SK-N-SH treated with all-trans-retinoic acid at 6 μM for 48 hours (cell line): ENCODE measurements around the gene WNT9B.
"Not testable (repeated sequence)": the region's sequence is repeated elsewhere in the genome, so short reads cannot be mapped to it uniquely, and the experiment has no call there.

Source experiments
- ATAC-seq: fragments of 200-7000 bp; cut with Tn5 transposase; 3 replicates; pipeline ENCODE4 v1.9.1; 2020; ENCODE audit warnings: mild to moderate bottlenecking, moderate library complexity
- ARNTL ChIP-seq: fragments of 450-650 bp; formaldehyde crosslinking; IDR thresholded peaks from 2 replicates; pipeline ENCODE4 v1.5.0; 2020; ENCODE audit warnings: low read depth, mild to moderate bottlenecking, moderate library complexity, borderline replicate concordance
- BACH2 ChIP-seq: fragments of 250-450 bp; sonication (Bioruptor Pico); IDR thresholded peaks from 2 replicates; pipeline ENCODE4 v1.9.0; 2021; ENCODE audit warnings: mild to moderate bottlenecking, borderline replicate concordance
- CSDC2 ChIP-seq: fragments of 250-450 bp; sonication (Bioruptor Pico); IDR thresholded peaks from 2 replicates; pipeline ENCODE4 v1.5.0; 2020; ENCODE audit warnings: mild to moderate bottlenecking, moderate library complexity
- ESRRG ChIP-seq: fragments of 250-450 bp; sonication (Bioruptor Pico); IDR thresholded peaks from 2 replicates; pipeline ENCODE4 v1.6.1; 2021; ENCODE audit warnings: mild to moderate bottlenecking
- ISL1 ChIP-seq: fragments of 250-450 bp; sonication (Bioruptor Pico); IDR thresholded peaks from 2 replicates; pipeline ENCODE4 v2.1.2; 2022; ENCODE audit warnings: mild to moderate bottlenecking, moderate library complexity
- OSR1 ChIP-seq: fragments of 250-450 bp; sonication (Bioruptor Pico); IDR thresholded peaks from 2 replicates; pipeline ENCODE4 v1.8.0; 2022; ENCODE audit warnings: moderate library complexity, mild to moderate bottlenecking, inconsistent platforms
- RARB ChIP-seq: fragments of 250-450 bp; sonication (Bioruptor Pico); IDR thresholded peaks from 2 replicates; pipeline ENCODE4 v1.8.0; 2021; ENCODE audit warnings: mild to moderate bottlenecking, moderate library complexity
- SNAI2 ChIP-seq: fragments of 250-450 bp; sonication (Bioruptor Pico); IDR thresholded peaks from 2 replicates; pipeline ENCODE4 v1.5.0; 2020; ENCODE audit warnings: mild to moderate bottlenecking, moderate library complexity
- TCF4 ChIP-seq: fragments of 250-450 bp; sonication (Bioruptor Pico); IDR thresholded peaks from 2 replicates; pipeline ENCODE4 v1.8.0; 2021; ENCODE audit warnings: mild to moderate bottlenecking, moderate library complexity, borderline replicate concordance
- TOX ChIP-seq: fragments of 250-450 bp; sonication (Bioruptor Pico); IDR thresholded peaks from 2 replicates; pipeline ENCODE4 v1.8.0; 2021; ENCODE audit warnings: mild to moderate bottlenecking, moderate library complexity, borderline replicate concordance
- ZC3H10 ChIP-seq: fragments of 250-450 bp; sonication (Bioruptor Pico); IDR thresholded peaks from 2 replicates; pipeline ENCODE4 v1.5.1; 2021; ENCODE audit warnings: mild to moderate bottlenecking, moderate library complexity
- ZFP3 ChIP-seq: fragments of 250-450 bp; sonication (Bioruptor Pico); IDR thresholded peaks from 2 replicates; pipeline ENCODE4 v1.5.0; 2020; ENCODE audit warnings: mild to moderate bottlenecking, moderate library complexity
- ZFP30 ChIP-seq: fragments of 450-650 bp; formaldehyde crosslinking; IDR thresholded peaks from 2 replicates; pipeline ENCODE4 v1.5.0; 2022; ENCODE audit warnings: mild to moderate bottlenecking, moderate library complexity
- ZNF565 ChIP-seq: fragments of 450-650 bp; formaldehyde crosslinking; conservative IDR thresholded peaks from 2 replicates; pipeline ENCODE4 v1.5.0; 2020; ENCODE audit warnings: low read depth, mild to moderate bottlenecking, moderate library complexity
- ZNF8 ChIP-seq: fragments of 450-650 bp; formaldehyde crosslinking; IDR thresholded peaks from 2 replicates; pipeline ENCODE4 v1.5.0; 2020; ENCODE audit warnings: mild to moderate bottlenecking, moderate library complexity
- TF ChIP-seq, protein P1 (sequence below): fragments of 250-450 bp; sonication (Bioruptor Pico); IDR thresholded peaks from 2 replicates; pipeline ENCODE4 v1.5.1; 2020; ENCODE audit warnings: low read depth, mild to moderate bottlenecking, moderate library complexity
- TF ChIP-seq, protein P2 (sequence below): fragments of 250-450 bp; sonication (Bioruptor Pico); IDR thresholded peaks from 2 replicates; pipeline ENCODE4 v1.5.0; 2020; ENCODE audit warnings: mild to moderate bottlenecking, moderate library complexity
- TF ChIP-seq, protein P3 (sequence below): fragments of 250-450 bp; sonication (Bioruptor Pico); IDR thresholded peaks from 2 replicates; pipeline ENCODE4 v1.8.0; 2020; ENCODE audit warnings: mild to moderate bottlenecking, moderate library complexity, borderline replicate concordance
- TF ChIP-seq, protein P4 (sequence below): fragments of 250-450 bp; sonication (Bioruptor Pico); IDR thresholded peaks from 2 replicates; pipeline ENCODE4 v1.8.0; 2021; ENCODE audit warnings: low read depth, mild to moderate bottlenecking, moderate library complexity, borderline replicate concordance
- TF ChIP-seq, protein P5 (sequence below): fragments of 250-450 bp; sonication (Bioruptor Pico); IDR thresholded peaks from 2 replicates; pipeline ENCODE4 v1.5.1; 2021; ENCODE audit warnings: mild to moderate bottlenecking, moderate library complexity

The WNT9B gene

DNA sequence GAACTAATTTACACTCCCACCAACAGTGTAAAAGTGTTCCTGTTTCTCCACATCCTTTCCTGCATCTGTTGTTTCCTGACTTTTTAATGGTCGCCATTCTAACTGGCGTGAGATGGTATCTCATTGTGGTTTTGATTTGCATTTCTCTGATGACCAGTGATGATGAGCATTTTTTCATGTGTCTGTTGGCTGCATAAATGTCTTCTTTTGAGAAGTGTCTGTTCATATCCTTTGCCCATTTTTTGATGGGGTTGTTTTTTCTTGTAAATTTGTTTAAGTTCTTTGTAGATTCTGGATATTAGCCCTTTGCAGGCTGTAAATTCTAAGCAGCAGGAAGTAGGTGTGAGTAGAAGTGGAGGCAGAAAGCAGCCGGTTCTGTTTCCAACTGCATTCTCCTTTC lies 10.8 kb upstream of the WNT9B start:
- not testable (repeated sequence) for ATAC-seq

DNA sequence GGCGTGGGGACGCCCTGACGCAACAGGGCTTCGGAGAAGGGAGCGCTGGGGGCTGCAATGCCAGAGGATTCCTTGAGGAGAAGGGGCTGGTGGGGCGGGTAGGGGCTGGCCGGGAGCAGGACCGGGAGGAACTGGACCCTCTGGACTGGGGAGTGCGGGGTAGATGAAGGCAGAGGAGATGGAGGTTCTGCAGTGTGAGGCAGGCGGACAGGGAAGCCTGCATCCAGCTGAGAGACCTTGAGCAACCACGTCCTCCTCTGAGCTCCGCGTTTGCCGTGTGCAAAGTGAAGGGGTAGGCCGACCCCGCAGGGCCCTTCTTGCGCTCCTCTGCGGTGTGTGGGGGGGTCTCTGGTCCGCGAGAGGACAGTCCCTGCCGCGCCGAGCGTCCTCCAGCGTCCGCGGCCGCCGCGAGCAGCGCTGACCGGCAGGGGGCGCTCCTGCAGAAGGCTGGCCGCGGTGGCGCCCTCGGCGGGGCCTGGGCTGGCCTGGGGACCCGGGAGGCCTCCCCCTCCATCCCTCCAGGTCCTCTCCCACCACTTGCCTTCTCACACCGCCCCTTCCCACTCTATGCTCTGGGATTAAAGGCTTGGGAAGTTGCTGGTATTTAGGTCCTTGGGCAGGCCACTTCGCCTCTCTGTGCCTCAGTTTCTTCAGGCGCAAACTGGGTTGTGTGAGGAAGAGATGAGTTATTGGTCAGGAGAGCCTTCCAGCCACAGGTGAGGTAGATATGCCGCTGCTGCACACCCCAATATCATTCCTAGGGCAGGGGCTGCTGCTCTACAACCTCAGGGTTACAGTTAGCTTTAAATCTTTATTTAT lies 9.6 kb upstream of the WNT9B start:
- TF ChIP-seq TOX (CRISPR knock-in tag) (no peak), ARNTL (CRISPR knock-in tag) (no peak), ZFP3 (no peak), ZFP30 (CRISPR knock-in tag) (no peak), TCF4 (no peak), ZC3H10 (CRISPR knock-in tag) (no peak), CSDC2 (CRISPR knock-in tag) (no peak), SNAI2 (no peak), BACH2 (no peak), ISL1 (CRISPR knock-in tag) (no peak), OSR1 (CRISPR knock-in tag) (no peak)
- TF ChIP-seq, protein P1, sequence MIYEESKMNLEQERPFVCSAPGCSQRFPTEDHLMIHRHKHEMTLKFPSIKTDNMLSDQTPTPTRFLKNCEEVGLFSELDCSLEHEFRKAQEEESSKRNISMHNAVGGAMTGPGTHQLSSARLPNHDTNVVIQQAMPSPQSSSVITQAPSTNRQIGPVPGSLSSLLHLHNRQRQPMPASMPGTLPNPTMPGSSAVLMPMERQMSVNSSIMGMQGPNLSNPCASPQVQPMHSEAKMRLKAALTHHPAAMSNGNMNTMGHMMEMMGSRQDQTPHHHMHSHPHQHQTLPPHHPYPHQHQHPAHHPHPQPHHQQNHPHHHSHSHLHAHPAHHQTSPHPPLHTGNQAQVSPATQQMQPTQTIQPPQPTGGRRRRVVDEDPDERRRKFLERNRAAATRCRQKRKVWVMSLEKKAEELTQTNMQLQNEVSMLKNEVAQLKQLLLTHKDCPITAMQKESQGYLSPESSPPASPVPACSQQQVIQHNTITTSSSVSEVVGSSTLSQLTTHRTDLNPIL (CRISPR knock-in tag) = no peak
- TF ChIP-seq, protein P2, sequence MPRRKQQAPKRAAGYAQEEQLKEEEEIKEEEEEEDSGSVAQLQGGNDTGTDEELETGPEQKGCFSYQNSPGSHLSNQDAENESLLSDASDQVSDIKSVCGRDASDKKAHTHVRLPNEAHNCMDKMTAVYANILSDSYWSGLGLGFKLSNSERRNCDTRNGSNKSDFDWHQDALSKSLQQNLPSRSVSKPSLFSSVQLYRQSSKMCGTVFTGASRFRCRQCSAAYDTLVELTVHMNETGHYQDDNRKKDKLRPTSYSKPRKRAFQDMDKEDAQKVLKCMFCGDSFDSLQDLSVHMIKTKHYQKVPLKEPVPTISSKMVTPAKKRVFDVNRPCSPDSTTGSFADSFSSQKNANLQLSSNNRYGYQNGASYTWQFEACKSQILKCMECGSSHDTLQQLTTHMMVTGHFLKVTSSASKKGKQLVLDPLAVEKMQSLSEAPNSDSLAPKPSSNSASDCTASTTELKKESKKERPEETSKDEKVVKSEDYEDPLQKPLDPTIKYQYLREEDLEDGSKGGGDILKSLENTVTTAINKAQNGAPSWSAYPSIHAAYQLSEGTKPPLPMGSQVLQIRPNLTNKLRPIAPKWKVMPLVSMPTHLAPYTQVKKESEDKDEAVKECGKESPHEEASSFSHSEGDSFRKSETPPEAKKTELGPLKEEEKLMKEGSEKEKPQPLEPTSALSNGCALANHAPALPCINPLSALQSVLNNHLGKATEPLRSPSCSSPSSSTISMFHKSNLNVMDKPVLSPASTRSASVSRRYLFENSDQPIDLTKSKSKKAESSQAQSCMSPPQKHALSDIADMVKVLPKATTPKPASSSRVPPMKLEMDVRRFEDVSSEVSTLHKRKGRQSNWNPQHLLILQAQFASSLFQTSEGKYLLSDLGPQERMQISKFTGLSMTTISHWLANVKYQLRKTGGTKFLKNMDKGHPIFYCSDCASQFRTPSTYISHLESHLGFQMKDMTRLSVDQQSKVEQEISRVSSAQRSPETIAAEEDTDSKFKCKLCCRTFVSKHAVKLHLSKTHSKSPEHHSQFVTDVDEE = no peak
- TF ChIP-seq, protein P3, sequence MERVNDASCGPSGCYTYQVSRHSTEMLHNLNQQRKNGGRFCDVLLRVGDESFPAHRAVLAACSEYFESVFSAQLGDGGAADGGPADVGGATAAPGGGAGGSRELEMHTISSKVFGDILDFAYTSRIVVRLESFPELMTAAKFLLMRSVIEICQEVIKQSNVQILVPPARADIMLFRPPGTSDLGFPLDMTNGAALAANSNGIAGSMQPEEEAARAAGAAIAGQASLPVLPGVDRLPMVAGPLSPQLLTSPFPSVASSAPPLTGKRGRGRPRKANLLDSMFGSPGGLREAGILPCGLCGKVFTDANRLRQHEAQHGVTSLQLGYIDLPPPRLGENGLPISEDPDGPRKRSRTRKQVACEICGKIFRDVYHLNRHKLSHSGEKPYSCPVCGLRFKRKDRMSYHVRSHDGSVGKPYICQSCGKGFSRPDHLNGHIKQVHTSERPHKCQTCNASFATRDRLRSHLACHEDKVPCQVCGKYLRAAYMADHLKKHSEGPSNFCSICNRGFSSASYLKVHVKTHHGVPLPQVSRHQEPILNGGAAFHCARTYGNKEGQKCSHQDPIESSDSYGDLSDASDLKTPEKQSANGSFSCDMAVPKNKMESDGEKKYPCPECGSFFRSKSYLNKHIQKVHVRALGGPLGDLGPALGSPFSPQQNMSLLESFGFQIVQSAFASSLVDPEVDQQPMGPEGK (CRISPR knock-in tag) = no peak
- TF ChIP-seq, protein P4, sequence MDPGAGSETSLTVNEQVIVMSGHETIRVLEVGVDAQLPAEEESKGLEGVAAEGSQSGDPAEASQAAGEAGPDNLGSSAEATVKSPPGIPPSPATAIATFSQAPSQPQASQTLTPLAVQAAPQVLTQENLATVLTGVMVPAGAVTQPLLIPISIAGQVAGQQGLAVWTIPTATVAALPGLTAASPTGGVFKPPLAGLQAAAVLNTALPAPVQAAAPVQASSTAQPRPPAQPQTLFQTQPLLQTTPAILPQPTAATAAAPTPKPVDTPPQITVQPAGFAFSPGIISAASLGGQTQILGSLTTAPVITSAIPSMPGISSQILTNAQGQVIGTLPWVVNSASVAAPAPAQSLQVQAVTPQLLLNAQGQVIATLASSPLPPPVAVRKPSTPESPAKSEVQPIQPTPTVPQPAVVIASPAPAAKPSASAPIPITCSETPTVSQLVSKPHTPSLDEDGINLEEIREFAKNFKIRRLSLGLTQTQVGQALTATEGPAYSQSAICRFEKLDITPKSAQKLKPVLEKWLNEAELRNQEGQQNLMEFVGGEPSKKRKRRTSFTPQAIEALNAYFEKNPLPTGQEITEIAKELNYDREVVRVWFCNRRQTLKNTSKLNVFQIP = no peak
- TF ChIP-seq, protein P5, sequence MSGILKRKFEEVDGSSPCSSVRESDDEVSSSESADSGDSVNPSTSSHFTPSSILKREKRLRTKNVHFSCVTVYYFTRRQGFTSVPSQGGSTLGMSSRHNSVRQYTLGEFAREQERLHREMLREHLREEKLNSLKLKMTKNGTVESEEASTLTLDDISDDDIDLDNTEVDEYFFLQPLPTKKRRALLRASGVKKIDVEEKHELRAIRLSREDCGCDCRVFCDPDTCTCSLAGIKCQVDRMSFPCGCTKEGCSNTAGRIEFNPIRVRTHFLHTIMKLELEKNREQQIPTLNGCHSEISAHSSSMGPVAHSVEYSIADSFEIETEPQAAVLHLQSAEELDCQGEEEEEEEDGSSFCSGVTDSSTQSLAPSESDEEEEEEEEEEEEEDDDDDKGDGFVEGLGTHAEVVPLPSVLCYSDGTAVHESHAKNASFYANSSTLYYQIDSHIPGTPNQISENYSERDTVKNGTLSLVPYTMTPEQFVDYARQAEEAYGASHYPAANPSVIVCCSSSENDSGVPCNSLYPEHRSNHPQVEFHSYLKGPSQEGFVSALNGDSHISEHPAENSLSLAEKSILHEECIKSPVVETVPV (CRISPR knock-in tag) = no peak
- peak; percentile 90 for ATAC-seq

DNA sequence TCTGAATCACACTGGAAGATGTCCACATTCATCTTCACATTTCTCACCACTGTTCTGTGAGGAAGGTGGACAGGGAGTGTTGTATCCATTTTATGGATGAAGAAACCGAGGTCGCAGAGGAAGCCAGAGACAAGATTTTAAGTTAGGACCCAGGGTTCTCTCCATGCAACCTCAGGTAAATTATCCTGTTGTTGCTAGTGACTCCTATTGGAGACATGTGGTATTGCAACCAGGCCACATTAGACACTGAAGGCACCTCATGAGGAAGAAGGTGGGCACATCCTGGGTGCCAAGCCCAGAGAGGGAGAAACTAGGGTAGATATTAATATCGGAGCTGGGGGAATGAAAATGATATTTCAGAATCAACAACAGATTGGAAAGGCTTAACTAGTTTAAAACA lies 8.5 kb upstream of the WNT9B start:
- ATAC-seq = no peak
- TF ChIP-seq OSR1 (CRISPR knock-in tag) = no peak
- TF ChIP-seq, protein P3 (CRISPR knock-in tag) = no peak
- no peak for TF ChIP-seq ESRRG
- no peak for TF ChIP-seq ZNF565
- TF ChIP-seq CSDC2 (CRISPR knock-in tag) = no peak
- TF ChIP-seq ZNF8 (CRISPR knock-in tag) = no peak
- TF ChIP-seq, protein P1 (CRISPR knock-in tag) = no peak
- no peak for TF ChIP-seq ZFP3
- no peak for TF ChIP-seq SNAI2
- no peak for TF ChIP-seq ZC3H10 (CRISPR knock-in tag)
- TF ChIP-seq RARB (CRISPR knock-in tag) = no peak
- TF ChIP-seq, protein P4 = no peak
- TF ChIP-seq TOX (CRISPR knock-in tag) = no peak
- no peak for TF ChIP-seq BACH2
- TF ChIP-seq, all 23 proteins: peak for 0
